GM12878 (cell line): ENCODE results near the gene ANKMY1. TPM values are rescaled to one million over a fixed set of nuclear protein-coding genes. Genes with fewer than 3 reads are reported as not detected.

Experiments used
- ATAC-seq: fragments of 200-7000 bp; cut with Tn5 transposase; 3 replicates; pipeline ENCODE4 v1.9.1; 2020; ENCODE audit warnings: mild to moderate bottlenecking, moderate library complexity
- BruUV-seq: library from RNA; stranded (reverse); fragments of 400-500 nt; replicated peaks from 2 replicates; lab custom pipeline; 2021; lab: Mats Ljungman, UMichigan
- CTCF ChIA-PET: fragments of 300-600 bp; sonication (Branson Sonifier 250); formaldehyde crosslinking; extraction: SDS; loops from one replicate; lab custom pipeline; 2021; ENCODE audit warnings: inconsistent platforms; lab: Yijun Ruan, JAX
- POLR2A ChIA-PET: fragments of 350-600 bp; formaldehyde crosslinking; extraction: SDS; loops from one replicate; lab custom pipeline; 2021; ENCODE audit warnings: inconsistent platforms; lab: Charles Lee
- RAD21 ChIA-PET: fragments of 300-600 bp; sonication (Branson Sonifier 250); formaldehyde crosslinking; loops from one replicate; lab custom pipeline; 2023; ENCODE audit warnings: antibody characterized with exemption; ENCODE audit not compliant: unreplicated experiment; lab: Charles Lee
- SMC1A ChIA-PET: fragments of 300-600 bp; sonication (Branson Sonifier 250); formaldehyde crosslinking; loops from one replicate; lab custom pipeline; 2023; ENCODE audit not compliant: unreplicated experiment, uncharacterized antibody; lab: Charles Lee
- DNase-seq: peaks from one replicate; pipeline ENCODE4 v3.0.0-alpha.2; 2011; ENCODE audit warnings: low read depth, low spot score
- FAIRE-seq: peaks from 3 replicates; lab custom pipeline; 2011; peaks lifted over from hg19 to GRCh38; lab: Jason Lieb, UNC
- H2AFZ ChIP-seq: 2 replicates; pipeline ENCODE4 v1.6.0; 2011; ENCODE audit warnings: low read depth, low read length, control low read depth; ENCODE audit not compliant: control insufficient read depth
- H3K27ac ChIP-seq: 2 replicates; pipeline ENCODE4 v1.5.1; 2011; ENCODE audit warnings: control low read depth; ENCODE audit not compliant: control insufficient read depth, insufficient read depth
- H3K27me3 ChIP-seq, 2 experiments: replicated peaks in 1 of 2; 2 replicates each; pipeline versions ENCODE4 v1.6.0 to v1.6.1; 2011; ENCODE audit warnings: low read length in 1 of 2; ENCODE audit not compliant: control insufficient read depth in 2 of 2, insufficient read depth in 2 of 2
- H3K36me3 ChIP-seq, 2 experiments: 2 replicates each; pipeline ENCODE4 v1.5.1; 2011; ENCODE audit warnings: low read length in 1 of 2; ENCODE audit not compliant: control insufficient read depth in 2 of 2, insufficient read depth in 2 of 2
- H3K4me1 ChIP-seq: 2 replicates; pipeline ENCODE4 v1.6.1; 2011; ENCODE audit warnings: mild to moderate bottlenecking, low read length, moderate library complexity, mixed read lengths; ENCODE audit not compliant: control insufficient read depth, insufficient read depth
- H3K4me2 ChIP-seq: 2 replicates; pipeline ENCODE4 v1.6.0; 2011; ENCODE audit warnings: control low read depth; ENCODE audit not compliant: control insufficient read depth, insufficient read depth
- H3K4me3 ChIP-seq: fragments of 200-600 bp; sonication (generic); 2 replicates; pipeline ENCODE4 v1.5.1; 2016
- H3K79me2 ChIP-seq: 2 replicates; pipeline ENCODE4 v1.6.0; 2011; ENCODE audit warnings: low read length; ENCODE audit not compliant: control insufficient read depth, insufficient read depth
- H3K9ac ChIP-seq: 2 replicates; pipeline ENCODE4 v1.8.0; 2011; ENCODE audit warnings: low read length, control low read depth, mixed read lengths; ENCODE audit not compliant: control insufficient read depth, insufficient read depth
- H3K9me3 ChIP-seq: replicated peaks from 3 replicates; pipeline ENCODE4 v1.5.1; 2011; ENCODE audit warnings: mild to moderate bottlenecking, low read length; ENCODE audit not compliant: control insufficient read depth, insufficient read depth
- H4K20me1 ChIP-seq: 2 replicates; pipeline ENCODE4 v1.6.0; 2011; ENCODE audit not compliant: control insufficient read depth, insufficient read depth
- ATF7 ChIP-seq: fragments of 450-650 bp; IDR thresholded peaks from 2 replicates; pipeline ENCODE4 v1.6.1; 2016; ENCODE audit warnings: low read depth, mild to moderate bottlenecking
- NR2C1 ChIP-seq: fragments of 450-650 bp; IDR thresholded peaks from 2 replicates; pipeline ENCODE4 v1.6.1; 2017; ENCODE audit warnings: antibody characterized with exemption, mild to moderate bottlenecking, moderate library complexity
- RBBP5 ChIP-seq: fragments of 200-600 bp; sonication (generic); conservative IDR thresholded peaks from 2 replicates; pipeline ENCODE4 v1.6.1; 2016
- RELA ChIP-seq: fragments of 450-650 bp; IDR thresholded peaks from 2 replicates; pipeline ENCODE4 v1.8.0; 2014; ENCODE audit warnings: borderline replicate concordance; ENCODE audit not compliant: partially characterized antibody
- RFX5 ChIP-seq: IDR thresholded peaks from 2 replicates; pipeline ENCODE4 v1.6.1; 2011; ENCODE audit warnings: low read depth, low read length, improper control_type of control experiment
- SMC3 ChIP-seq: IDR thresholded peaks from 2 replicates; pipeline ENCODE4 v1.6.1; 2011; ENCODE audit warnings: low read length, improper control_type of control experiment, borderline replicate concordance
- ZBTB11 ChIP-seq: fragments of 450-650 bp; formaldehyde crosslinking; IDR thresholded peaks from 2 replicates; pipeline ENCODE4 v1.5.0; 2022; ENCODE audit warnings: mild to moderate bottlenecking, missing genetic modification characterization
- ZBTB4 ChIP-seq: fragments of 450-650 bp; formaldehyde crosslinking; IDR thresholded peaks from 2 replicates; pipeline ENCODE4 v1.4.0; 2022; ENCODE audit warnings: mild to moderate bottlenecking, moderate library complexity
- ZNF24 ChIP-seq: fragments of 450-650 bp; IDR thresholded peaks from 2 replicates; pipeline ENCODE4 v1.6.1; 2017; ENCODE audit warnings: antibody characterized with exemption, mild to moderate bottlenecking
- WGBS: methylation state at CpG from one replicate; pipeline ENCODE4 v1.1.6; 2016; ENCODE audit warnings: low lambda C conversion rate; ENCODE audit not compliant: insufficient replicate concordance, insufficient coverage; ENCODE audit errors: missing lambda C conversion rate; 5-methylcytosine and 5-hydroxymethylcytosine counted together
- in situ Hi-C: fragments of 300-500 bp; cut with MboI; formaldehyde crosslinking; loops from 9 replicates; pipeline ENCODE4 v1.14.3; 2018; ENCODE audit warnings: mixed read lengths
- intact Hi-C: fragments of 100-400 bp; cut with micrococcal nuclease; formaldehyde crosslinking; loops from one replicate; pipeline ENCODE4 v1.14.2; 2022; ENCODE audit not compliant: unreplicated experiment
- polyA plus RNA-seq, 11 experiments: library from polyadenylated mRNA; depleted of rRNA in 4 of 11; unstranded in 6 of 11; stranded (reverse) in 5 of 11; fragments of >200 nt; fragmentation: Nextera tagmentation in 4 of 11; fragmentation: Illumina TruSeq in 1 of 11; extraction: Ambion mirVana in 4 of 11; extraction: Trizol in 1 of 11; gene quantifications; 1 replicate in 1 of 11; 2 replicates in 10 of 11; pipeline versions ENCODE4 v1.2.1 to v1.2.3, GENCODE V29; 2011 to 2016; ENCODE audit warnings: inconsistent platforms in 2 of 11, missing spikeins in 2 of 11, low read depth in 1 of 11
- total RNA-seq, 4 experiments: library from RNA; depleted of rRNA in 3 of 4; stranded (reverse); fragments of >200 nt in 3 of 4; fragmentation: Illumina TruSeq in 1 of 4; extraction: Trizol in 1 of 4; gene quantifications; 2 replicates each; pipeline versions ENCODE4 v1.2.1 to v1.2.3, GENCODE V29; 2013 to 2021

ANKMY1 gene
- total and polyA plus RNA-seq, 10 of the 15 experiments (the other 5 are each of a cell fraction or from before 2014, with no cell fraction given), result 1.1 to 15.3 (median 11.1) TPM

GRCh38 chr2:240555541-240556250 lies 2.1 kb downstream of the ANKMY1 start:
- no peaks in the 10 kb centered on the region; the same call in 2 of the 3 replicates for H3K9me3 ChIP-seq
- WGBS, result 89% methylated on average over 16 of the region's 16 CpGs
- FAIRE-seq (no peak), DNase-seq (no peak), ATAC-seq (no peak)
- intact Hi-C loops (no loop called here), in situ Hi-C loops (no loop called here)
- no peak overlapping the region for H3K9ac ChIP-seq
- H3K27me3 ChIP-seq, result no peaks in the 10 kb centered on the region
- SMC1A ChIA-PET, result interaction anchor here (1.1 to 12.1 kb wide), 2 partner anchors 30 to 42 kb away, joined by 4 to 124 read pairs; partner anchors contain the start of gene CAPN10
- H3K4me2 ChIP-seq, result no peak overlapping the region
- H4K20me1 ChIP-seq, result no peaks in the 10 kb centered on the region
- H3K36me3 ChIP-seq, result peaks cover 0 to 15% of the 10 kb centered on the region in 2 experiments; a peak in 1 of 4 replicates
- RAD21 ChIA-PET, result interaction anchor here (1.5 kb wide), 1 partner anchor 10 kb away, joined by 5 read pairs; no protein-coding TSS in a partner anchor
- H3K27ac ChIP-seq, result no peak overlapping the region
- POLR2A ChIA-PET, result no interaction called here
- H2AFZ ChIP-seq, result no peak overlapping the region
- peaks cover 32% of the 10 kb centered on the region for H3K79me2 ChIP-seq
- no TSS peak for BruUV-seq
- no peak for TF ChIP-seq ZBTB11 (CRISPR knock-in tag)
- TF ChIP-seq ATF7, result no peak
- no peak for TF ChIP-seq NR2C1
- TF ChIP-seq SMC3, result no peak
- TF ChIP-seq RBBP5, result no peak
- TF ChIP-seq ZBTB4 (CRISPR knock-in tag), result no peak
- no peak for TF ChIP-seq RELA
- TF ChIP-seq ZNF24, result no peak
- no peak for TF ChIP-seq RFX5
- H3K4me3 ChIP-seq, result no peak overlapping the region
- CTCF ChIA-PET, result interaction anchor here (1.0 to 1.7 kb wide), 3 partner anchors 10 to 42 kb away, joined by 3 to 8 read pairs (median 4); no protein-coding TSS in a partner anchor
- H3K4me1 ChIP-seq, result peaks cover 39% of the 10 kb centered on the region
